K562 (cell line): ENCODE results near the gene VPS11. TPM values are rescaled to one million over a fixed set of nuclear protein-coding genes. Genes with fewer than 3 reads are reported as not detected.
A peak's percentile ranks its signal among the peaks of the same experiment; 100 is the strongest.

Experiments
- CSDE1 ChIP-seq, 2 experiments: fragments of 450-650 bp; IDR thresholded peaks; 2 replicates each; pipeline ENCODE4 v1.6.1; 2016; ENCODE audit warnings: mild to moderate bottlenecking in 1 of 2
- FOXP1 ChIP-seq: sonication (generic); formaldehyde crosslinking; IDR thresholded peaks from 2 replicates; pipeline ENCODE4 v1.8.0; 2022; ENCODE audit warnings: mild to moderate bottlenecking, missing genetic modification reagents
- FOXP4 ChIP-seq: sonication (generic); formaldehyde crosslinking; IDR thresholded peaks from 2 replicates; pipeline ENCODE4 v1.8.0; 2022; ENCODE audit warnings: mild to moderate bottlenecking, missing genetic modification reagents, borderline replicate concordance
- KDM5B ChIP-seq: fragments of 200-600 bp; sonication (generic); IDR thresholded peaks from 2 replicates; pipeline ENCODE4 v1.6.1; 2012; ENCODE audit warnings: low read depth, mild to moderate bottlenecking, moderate library complexity, low read length, control low read depth, inconsistent platforms; ENCODE audit not compliant: insufficient replicate concordance
- MAX ChIP-seq: sonication (generic); formaldehyde crosslinking; IDR thresholded peaks from 2 replicates; pipeline ENCODE4 v1.9.0; 2022; ENCODE audit warnings: mild to moderate bottlenecking, missing genetic modification reagents
- MCM7 ChIP-seq, 2 experiments: fragments of 450-650 bp; IDR thresholded peaks; 2 replicates each; pipeline ENCODE4 v1.6.1; 2016 to 2018
- PHB ChIP-seq: fragments of 250-450 bp; sonication (Bioruptor Pico); IDR thresholded peaks from 2 replicates; pipeline ENCODE4 v1.5.0; 2021
- RREB1 ChIP-seq: fragments of 250-450 bp; sonication (Bioruptor Pico); IDR thresholded peaks from 2 replicates; pipeline ENCODE4 v1.4.0; 2020
- SAP30 ChIP-seq: fragments of 200-600 bp; sonication (generic); IDR thresholded peaks from 2 replicates; pipeline ENCODE4 v1.6.1; 2012; ENCODE audit warnings: borderline replicate concordance, low read depth, mild to moderate bottlenecking, moderate library complexity, low read length, control low read depth, inconsistent platforms; ENCODE audit not compliant: insufficient read depth, poor library complexity, severe bottlenecking
- SLC30A9 ChIP-seq: fragments of 250-450 bp; sonication (Bioruptor Pico); IDR thresholded peaks from 2 replicates; pipeline ENCODE4 v1.8.0; 2022; ENCODE audit warnings: mild to moderate bottlenecking, moderate library complexity
- STAT6 ChIP-seq: sonication (generic); formaldehyde crosslinking; IDR thresholded peaks from 2 replicates; pipeline ENCODE4 v1.8.1; 2023; ENCODE audit warnings: mild to moderate bottlenecking, missing genetic modification reagents
- ZEB2 ChIP-seq: fragments of 450-650 bp; IDR thresholded peaks from 2 replicates; pipeline ENCODE4 v1.6.1; 2016
- ZNF143 ChIP-seq: sonication (generic); formaldehyde crosslinking; IDR thresholded peaks from 2 replicates; pipeline ENCODE4 v1.9.0; 2022; ENCODE audit warnings: mild to moderate bottlenecking, missing genetic modification reagents
- polyA plus RNA-seq, 8 experiments: library from polyadenylated mRNA; depleted of rRNA in 4 of 8; stranded (reverse) in 5 of 8; unstranded in 3 of 8; fragments of >200 nt; fragmentation: Nextera tagmentation in 2 of 8; fragmentation: Illumina TruSeq in 1 of 8; extraction: Ambion mirVana in 2 of 8; extraction: Trizol in 1 of 8; gene quantifications; 2 replicates each; pipeline versions ENCODE4 v1.2.1 to v1.2.3, GENCODE V29; 2011 to 2014; ENCODE audit warnings: inconsistent platforms in 1 of 8, missing spikeins in 1 of 8
- total RNA-seq, 7 experiments: library from RNA; depleted of rRNA in 6 of 7; stranded (reverse); fragments of >200 nt in 6 of 7; fragmentation: Illumina TruSeq in 2 of 7; extraction: Trizol in 2 of 7; gene quantifications; 2 replicates each; pipeline versions ENCODE4 v1.2.1 to v1.2.3, GENCODE V29; 2011 to 2021; ENCODE audit warnings: low replicate concordance in 1 of 7

The VPS11 gene
- total and polyA plus RNA-seq, 9 of the 15 experiments (the other 6 are each of a cell fraction or from before 2014, with no cell fraction given): 14.1 to 35.5 (median 27.5) TPM

GRCh38 chr11:119056421-119056999 is 11.1 kb upstream of the VPS11 start (continued):
- 0 out of 2 replicates have a peak, but pooled peaks have one; percentile 36 for TF ChIP-seq RREB1 (CRISPR knock-in tag)
- peak; percentile 62 for TF ChIP-seq SAP30
- TF ChIP-seq FOXP1 (CRISPR knock-in tag): no peak
- peak; percentile 21 for TF ChIP-seq ZNF143 (CRISPR knock-in tag)
- TF ChIP-seq ZEB2: 0 out of 2 replicates have a peak, but pooled peaks have one; percentile 23
- peak; percentile 38; the same call in 1 of the 2 replicates for TF ChIP-seq FOXP4 (CRISPR knock-in tag)
- TF ChIP-seq CSDE1 (IDR thresholded peaks at IDR 0.05): peak in 1 of 2 experiments; percentile 29; a peak in 1 of 4 replicates
- 0 out of 2 replicates have a peak, but pooled peaks have one; percentile 31 for TF ChIP-seq SLC30A9 (CRISPR knock-in tag)
- TF ChIP-seq KDM5B: peak; percentile 6
- peak; percentile 13; the same call in 1 of the 2 replicates for TF ChIP-seq PHB (CRISPR knock-in tag)
- TF ChIP-seq STAT6 (CRISPR knock-in tag): 0 out of 2 replicates have a peak, but pooled peaks have one; percentile 62
- no peak for TF ChIP-seq MCM7 (IDR thresholded peaks at IDR 0.05)
- no peak for TF ChIP-seq MAX (CRISPR knock-in tag)
